ENCODE data around the gene DLGAP1. TPM values are rescaled to one million over a fixed set of nuclear protein-coding genes. Genes with fewer than 3 reads are reported as not detected.

Gene DLGAP1
- total RNA-seq, 1 donor from 2014 or later: 18.5 TPM

DNA sequence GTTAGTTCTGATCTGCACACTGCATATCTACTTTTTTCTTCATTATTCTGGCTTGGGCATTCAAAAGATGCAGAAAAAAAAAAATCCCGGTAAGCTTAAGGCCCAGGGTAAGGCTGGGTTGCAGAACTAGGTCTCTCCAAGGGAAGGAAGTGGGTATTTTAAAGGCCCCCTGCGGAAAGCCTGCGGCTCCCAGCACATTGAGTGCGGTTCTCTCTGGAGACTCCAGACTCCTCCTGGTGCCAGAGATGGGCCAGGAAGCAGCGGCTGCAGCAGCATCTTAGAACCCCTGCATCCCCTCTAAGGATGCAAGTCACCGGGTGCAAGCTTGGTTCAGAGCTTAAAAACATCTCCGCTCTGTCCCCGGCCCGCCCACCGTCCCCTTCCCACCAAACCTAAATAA is 955.6 kb downstream of the DLGAP1 start:
- Histone ChIP-seq H3K4me1 (peaks cover 22% of the 10 kb centered on the region), H3F3A (ENCODE audit: low read depth) (peaks cover 30% of the 10 kb centered on the region), H3K4me2 (peak overlapping the region; percentile 89), H3K27ac (no peak overlapping the region), H3K79me2 (ENCODE audit: low read depth) (no peaks in the 10 kb centered on the region), H3K9me3 (ENCODE audit: low read depth) (no peaks in the 10 kb centered on the region), H3K27me3 (peaks cover 28% of the 10 kb centered on the region), H3K9ac (no peak overlapping the region), H3K4me3 (peak overlapping the region; percentile 50), H2AFZ (replicated peaks) (peak overlapping the region; percentile 87), H3K36me3 (no peaks in the 10 kb centered on the region), H4K20me1 (ENCODE audit: low read depth) (no peaks in the 10 kb centered on the region)
- H3K9me3 Mint-ChIP-seq: no peaks in the 10 kb centered on the region
- no peaks in the 10 kb centered on the region for H3K36me3 Mint-ChIP-seq
- DNase-seq (ENCODE audit: low spot score): peak; percentile 58
- no peak overlapping the region for H3K27ac Mint-ChIP-seq
- peaks cover 24% of the 10 kb centered on the region for H3K4me1 Mint-ChIP-seq
- H3K27me3 Mint-ChIP-seq (ENCODE audit: insufficient read depth, low read depth): peaks cover 8% of the 10 kb centered on the region
- TF ChIP-seq, protein P1, sequence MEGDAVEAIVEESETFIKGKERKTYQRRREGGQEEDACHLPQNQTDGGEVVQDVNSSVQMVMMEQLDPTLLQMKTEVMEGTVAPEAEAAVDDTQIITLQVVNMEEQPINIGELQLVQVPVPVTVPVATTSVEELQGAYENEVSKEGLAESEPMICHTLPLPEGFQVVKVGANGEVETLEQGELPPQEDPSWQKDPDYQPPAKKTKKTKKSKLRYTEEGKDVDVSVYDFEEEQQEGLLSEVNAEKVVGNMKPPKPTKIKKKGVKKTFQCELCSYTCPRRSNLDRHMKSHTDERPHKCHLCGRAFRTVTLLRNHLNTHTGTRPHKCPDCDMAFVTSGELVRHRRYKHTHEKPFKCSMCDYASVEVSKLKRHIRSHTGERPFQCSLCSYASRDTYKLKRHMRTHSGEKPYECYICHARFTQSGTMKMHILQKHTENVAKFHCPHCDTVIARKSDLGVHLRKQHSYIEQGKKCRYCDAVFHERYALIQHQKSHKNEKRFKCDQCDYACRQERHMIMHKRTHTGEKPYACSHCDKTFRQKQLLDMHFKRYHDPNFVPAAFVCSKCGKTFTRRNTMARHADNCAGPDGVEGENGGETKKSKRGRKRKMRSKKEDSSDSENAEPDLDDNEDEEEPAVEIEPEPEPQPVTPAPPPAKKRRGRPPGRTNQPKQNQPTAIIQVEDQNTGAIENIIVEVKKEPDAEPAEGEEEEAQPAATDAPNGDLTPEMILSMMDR (IDR thresholded peaks at IDR 0.05): no peak
- TF ChIP-seq EZH2phosphoT487 (IDR thresholded peaks at IDR 0.05): no peak
- no peak for TF ChIP-seq EZH2 (IDR thresholded peaks at IDR 0.05)
- peak overlapping the region; percentile 86 for H3K4me3 Mint-ChIP-seq

DNA sequence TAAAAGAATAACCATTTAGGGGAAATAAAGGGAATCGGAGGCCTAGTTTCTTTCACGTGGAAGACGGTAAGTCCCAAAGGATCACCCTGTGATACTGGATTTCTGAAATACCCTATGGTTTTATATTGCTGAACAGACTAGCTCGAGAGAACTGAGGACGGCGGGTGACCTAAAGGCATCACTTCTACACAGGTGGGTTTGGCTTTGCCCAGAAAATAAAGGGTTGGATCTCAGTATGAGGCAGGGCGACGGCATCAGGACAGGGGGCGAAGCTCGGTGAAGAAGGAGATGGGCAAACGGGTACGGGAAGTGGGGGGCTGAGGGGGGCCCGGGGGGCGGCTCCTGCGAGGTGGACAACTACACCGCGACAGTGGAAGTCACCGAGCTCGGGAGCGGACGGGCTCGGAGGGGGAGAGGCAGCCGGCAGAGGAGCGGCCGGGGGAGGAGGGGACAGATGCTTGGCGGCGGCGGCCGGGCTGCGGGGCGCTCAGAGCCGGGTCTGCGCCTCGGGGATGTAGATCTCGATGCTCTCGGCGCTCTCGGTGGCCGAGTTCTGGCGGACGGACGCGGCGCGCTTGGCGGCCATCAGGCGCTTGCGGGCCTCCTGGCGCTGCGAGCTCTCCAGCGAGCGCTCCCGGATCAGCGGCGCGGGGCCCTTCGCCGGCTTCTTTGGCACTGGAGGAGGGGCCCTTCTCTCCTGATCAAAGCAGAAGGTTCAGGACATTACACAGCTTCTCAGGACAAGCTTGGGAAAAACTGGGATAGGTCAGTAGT is 956.2 kb downstream of the DLGAP1 start:
- peaks cover 28% of the 10 kb centered on the region for H3K4me1 ChIP-seq
- no peak overlapping the region for H3K27ac ChIP-seq
- H3K36me3 Mint-ChIP-seq: no peaks in the 10 kb centered on the region
- H3K9ac ChIP-seq: no peak overlapping the region
- TF ChIP-seq EZH2phosphoT487 (IDR thresholded peaks at IDR 0.05) (peak; percentile 28), EZH2 (IDR thresholded peaks at IDR 0.05) (peak; percentile 49)
- TF ChIP-seq, protein P1 (IDR thresholded peaks at IDR 0.05): no peak
- peak overlapping the region; percentile 89 for H3K4me2 ChIP-seq
- peaks cover 28% of the 10 kb centered on the region for H3K4me1 Mint-ChIP-seq
- no peaks in the 10 kb centered on the region for H4K20me1 ChIP-seq (ENCODE audit: low read depth)
- no peaks in the 10 kb centered on the region for H3K9me3 ChIP-seq (ENCODE audit: low read depth)
- no peaks in the 10 kb centered on the region for H3K79me2 ChIP-seq (ENCODE audit: low read depth)
- H3K27me3 ChIP-seq: peaks cover 28% of the 10 kb centered on the region
- peak; percentile 88 for DNase-seq (ENCODE audit: low spot score)
- peaks cover 30% of the 10 kb centered on the region for H3F3A ChIP-seq (ENCODE audit: low read depth)
- peak overlapping the region; percentile 50 for H3K4me3 ChIP-seq
- H3K27ac Mint-ChIP-seq: peak overlapping the region; percentile 16
- no peaks in the 10 kb centered on the region for H3K9me3 Mint-ChIP-seq
- no peaks in the 10 kb centered on the region for H3K36me3 ChIP-seq
- peak overlapping the region; percentile 87 for H2AFZ ChIP-seq (replicated peaks)
- peak overlapping the region; percentile 86 for H3K4me3 Mint-ChIP-seq
- H3K27me3 Mint-ChIP-seq (ENCODE audit: insufficient read depth, low read depth): peaks cover 8% of the 10 kb centered on the region

DNA sequence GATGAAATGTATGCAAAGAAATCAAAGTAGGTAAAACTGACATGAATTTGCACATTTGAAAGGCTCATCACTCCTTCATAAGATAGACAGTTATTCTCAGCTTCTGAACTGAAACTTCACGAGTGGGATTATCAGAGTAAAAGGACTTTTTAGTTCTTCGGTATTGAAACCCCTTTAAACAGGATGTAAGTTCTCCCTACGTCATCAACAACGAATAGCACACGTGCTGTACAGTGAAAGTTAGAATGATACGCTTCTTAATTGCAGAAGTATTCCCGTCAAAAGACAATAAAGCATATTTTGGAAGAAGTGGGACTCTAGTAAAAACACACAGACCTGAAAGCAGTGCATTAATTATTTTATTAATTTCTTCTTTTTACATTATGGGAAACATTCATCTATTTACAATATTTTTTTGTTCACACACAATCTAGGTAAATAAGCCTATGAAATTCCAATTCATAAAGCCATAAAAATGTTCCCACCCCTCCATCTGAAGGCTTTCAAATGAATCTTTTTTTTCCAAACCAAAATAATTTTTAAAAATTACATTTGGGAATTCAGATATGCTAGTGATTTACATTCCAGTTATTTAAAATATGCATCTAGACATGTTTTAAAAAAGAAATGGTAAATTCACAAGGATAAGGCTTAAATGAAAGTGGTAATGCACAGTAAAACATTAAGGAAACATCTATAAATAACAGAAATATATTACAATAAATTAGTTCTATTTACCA is 959.2 kb downstream of the DLGAP1 start:
- Histone ChIP-seq H4K20me1 (ENCODE audit: low read depth) (no peaks in the 10 kb centered on the region), H3K27ac (no peak overlapping the region), H2AFZ (replicated peaks) (no peak overlapping the region), H3K79me2 (ENCODE audit: low read depth) (no peaks in the 10 kb centered on the region), H3F3A (ENCODE audit: low read depth) (peaks cover 30% of the 10 kb centered on the region), H3K27me3 (peaks cover 28% of the 10 kb centered on the region), H3K9me3 (ENCODE audit: low read depth) (no peaks in the 10 kb centered on the region), H3K36me3 (no peaks in the 10 kb centered on the region), H3K4me1 (peaks cover 34% of the 10 kb centered on the region), H3K9ac (no peak overlapping the region), H3K4me3 (no peak overlapping the region), H3K4me2 (no peak overlapping the region)
- TF ChIP-seq EZH2phosphoT487 (IDR thresholded peaks at IDR 0.05) (no peak), EZH2 (IDR thresholded peaks at IDR 0.05) (no peak)
- TF ChIP-seq, protein P1 (IDR thresholded peaks at IDR 0.05): no peak
- H3K27ac Mint-ChIP-seq: no peak overlapping the region
- H3K27me3 Mint-ChIP-seq (ENCODE audit: insufficient read depth, low read depth): peaks cover 6% of the 10 kb centered on the region
- DNase-seq (ENCODE audit: low spot score): no peak
- no peak overlapping the region for H3K4me3 Mint-ChIP-seq
- no peaks in the 10 kb centered on the region for H3K36me3 Mint-ChIP-seq
- peaks cover 28% of the 10 kb centered on the region for H3K4me1 Mint-ChIP-seq
- no peaks in the 10 kb centered on the region for H3K9me3 Mint-ChIP-seq
